ENCODE results near the gene ARF6. TPM values are rescaled to one million over a fixed set of nuclear protein-coding genes. Genes with fewer than 3 reads are reported as not detected.

Gene ARF6
- polyA plus RNA-seq, 1 donor (not counting 4 experiments of a cell fraction or from before 2014, with no cell fraction given): 53.4 TPM

DNA sequence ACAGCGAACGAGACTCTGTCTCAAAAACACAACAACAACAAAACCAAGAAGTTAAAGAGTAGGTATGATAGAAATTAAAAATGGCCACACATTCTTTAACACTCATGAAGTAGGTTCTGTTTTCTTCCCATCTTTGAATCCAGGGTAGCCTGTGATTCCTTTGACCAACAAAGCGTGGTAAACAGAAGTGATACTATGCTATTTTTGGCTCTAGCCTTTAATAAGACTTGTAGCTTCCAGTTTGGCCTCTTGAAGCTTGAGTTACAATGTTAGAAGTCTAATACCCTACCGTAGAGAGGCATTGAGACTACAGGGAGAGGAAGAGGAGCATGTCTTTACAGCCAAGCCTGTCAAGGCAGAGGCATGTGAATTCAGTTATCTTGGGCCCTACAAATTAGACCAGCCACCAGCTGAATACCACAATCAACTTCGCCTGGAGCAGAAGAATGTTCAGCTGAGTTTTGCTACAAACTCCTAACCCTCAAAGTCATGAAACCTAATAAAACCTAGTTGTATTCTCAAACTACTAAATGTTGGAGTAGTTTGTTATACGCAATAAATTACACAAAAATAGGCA lies 35.4 kb upstream of the ARF6 start:
- dilution Hi-C loops (cut with MboI; ENCODE audit: extremely low pct_ligation_motif_present, low sequenced_read_pairs): no loop called here
- Histone ChIP-seq H3K4me2 (ENCODE audit: control insufficient read depth, extremely low read depth, insufficient read depth, low read depth, low read length) (no peak overlapping the region), H3K9me3 (ENCODE audit: control insufficient read depth, low read depth, low read length) (no peaks in the 10 kb centered on the region), H3K4me3 (ENCODE audit: control insufficient read depth in 2 of 3, extremely low read depth in 1 of 3, insufficient read depth in 2 of 3, low read depth in 1 of 3, low read length in 3 of 3) (no peak overlapping the region), H3K79me2 (ENCODE audit: control insufficient read depth, insufficient read depth, low read length) (peaks cover 2% of the 10 kb centered on the region), H3K9me1 (ENCODE audit: control insufficient read depth, extremely low read depth, insufficient read depth, low read length) (no peaks in the 10 kb centered on the region), H3K27me3 (ENCODE audit: control insufficient read depth, extremely low read depth, insufficient read depth, low read length) (no peaks in the 10 kb centered on the region), H2AFZ (ENCODE audit: control insufficient read depth, low read length) (no peak overlapping the region), H4K20me1 (ENCODE audit: control insufficient read depth, extremely low read depth, insufficient read depth, low read length) (no peaks in the 10 kb centered on the region), H3K9ac (ENCODE audit: control insufficient read depth, extremely low read depth, insufficient read depth, low read length) (no peak overlapping the region), H3K36me3 (ENCODE audit: control insufficient read depth in 2 of 2, extremely low read depth in 1 of 2, insufficient read depth in 2 of 2, low read length in 2 of 2) (no peaks in the 10 kb centered on the region), H3K4me1 (ENCODE audit: control insufficient read depth, extremely low read depth, insufficient read depth, low read length) (peaks cover 8% of the 10 kb centered on the region), H3K27ac (ENCODE audit: control insufficient read depth, insufficient read depth, low read length) (no peak overlapping the region)
- FAIRE-seq: no peak
- DNase-seq (ENCODE audit: low read depth, low spot score): no peak
- no peak for TF ChIP-seq EZH2 (IDR thresholded peaks at IDR 0.05; ENCODE audit: low read length)
- TF ChIP-seq, protein P1, sequence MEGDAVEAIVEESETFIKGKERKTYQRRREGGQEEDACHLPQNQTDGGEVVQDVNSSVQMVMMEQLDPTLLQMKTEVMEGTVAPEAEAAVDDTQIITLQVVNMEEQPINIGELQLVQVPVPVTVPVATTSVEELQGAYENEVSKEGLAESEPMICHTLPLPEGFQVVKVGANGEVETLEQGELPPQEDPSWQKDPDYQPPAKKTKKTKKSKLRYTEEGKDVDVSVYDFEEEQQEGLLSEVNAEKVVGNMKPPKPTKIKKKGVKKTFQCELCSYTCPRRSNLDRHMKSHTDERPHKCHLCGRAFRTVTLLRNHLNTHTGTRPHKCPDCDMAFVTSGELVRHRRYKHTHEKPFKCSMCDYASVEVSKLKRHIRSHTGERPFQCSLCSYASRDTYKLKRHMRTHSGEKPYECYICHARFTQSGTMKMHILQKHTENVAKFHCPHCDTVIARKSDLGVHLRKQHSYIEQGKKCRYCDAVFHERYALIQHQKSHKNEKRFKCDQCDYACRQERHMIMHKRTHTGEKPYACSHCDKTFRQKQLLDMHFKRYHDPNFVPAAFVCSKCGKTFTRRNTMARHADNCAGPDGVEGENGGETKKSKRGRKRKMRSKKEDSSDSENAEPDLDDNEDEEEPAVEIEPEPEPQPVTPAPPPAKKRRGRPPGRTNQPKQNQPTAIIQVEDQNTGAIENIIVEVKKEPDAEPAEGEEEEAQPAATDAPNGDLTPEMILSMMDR (optimal IDR thresholded peaks at IDR 0.05 in 1 of 3, IDR thresholded peaks at IDR 0.05 in 1 of 3, conservative IDR thresholded peaks at IDR 0.05 in 1 of 3; ENCODE audit: extremely low read depth in 1 of 3, insufficient read depth in 2 of 3, low read length in 3 of 3): no peak

DNA sequence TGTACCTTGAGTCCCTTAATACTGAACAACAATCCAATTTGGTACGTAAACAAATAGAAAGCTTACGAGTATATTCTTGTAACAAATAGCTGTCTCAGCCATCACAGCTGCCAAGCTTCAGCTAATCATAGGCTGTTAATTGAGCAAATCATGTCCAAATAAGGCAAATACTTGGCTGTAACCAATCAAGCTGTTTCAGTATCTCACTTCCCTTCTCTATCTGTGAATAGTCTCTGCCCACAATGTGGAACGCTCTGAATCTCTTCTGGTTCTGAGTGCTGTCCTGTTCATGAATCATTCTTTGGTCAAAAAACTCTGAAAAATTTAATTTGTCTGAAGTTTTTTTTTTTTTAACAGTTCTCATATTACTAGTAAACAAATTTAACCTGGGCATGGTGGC lies 34.5 kb upstream of the ARF6 start:
- peaks cover 6% of the 10 kb centered on the region for H3K4me1 ChIP-seq (ENCODE audit: control insufficient read depth, extremely low read depth, insufficient read depth, low read length)
- no peak overlapping the region for H3K9ac ChIP-seq (ENCODE audit: control insufficient read depth, extremely low read depth, insufficient read depth, low read length)
- dilution Hi-C loops (cut with MboI; ENCODE audit: extremely low pct_ligation_motif_present, low sequenced_read_pairs): no loop called here
- DNase-seq (ENCODE audit: low read depth, low spot score) (no peak), FAIRE-seq (no peak)
- no peaks in the 10 kb centered on the region for H3K9me3 ChIP-seq (ENCODE audit: control insufficient read depth, low read depth, low read length)
- no peak overlapping the region for H3K4me2 ChIP-seq (ENCODE audit: control insufficient read depth, extremely low read depth, insufficient read depth, low read depth, low read length)
- no peaks in the 10 kb centered on the region for H3K9me1 ChIP-seq (ENCODE audit: control insufficient read depth, extremely low read depth, insufficient read depth, low read length)
- H3K27me3 ChIP-seq (ENCODE audit: control insufficient read depth, extremely low read depth, insufficient read depth, low read length): no peaks in the 10 kb centered on the region
- no peaks in the 10 kb centered on the region for H3K36me3 ChIP-seq (ENCODE audit: control insufficient read depth in 2 of 2, extremely low read depth in 1 of 2, insufficient read depth in 2 of 2, low read length in 2 of 2)
- no peak for TF ChIP-seq EZH2 (IDR thresholded peaks at IDR 0.05; ENCODE audit: low read length)
- TF ChIP-seq, protein P1 (optimal IDR thresholded peaks at IDR 0.05 in 1 of 3, IDR thresholded peaks at IDR 0.05 in 1 of 3, conservative IDR thresholded peaks at IDR 0.05 in 1 of 3; ENCODE audit: extremely low read depth in 1 of 3, insufficient read depth in 2 of 3, low read length in 3 of 3): no peak
- no peak overlapping the region for H3K27ac ChIP-seq (ENCODE audit: control insufficient read depth, insufficient read depth, low read length)
- H3K79me2 ChIP-seq (ENCODE audit: control insufficient read depth, insufficient read depth, low read length): no peaks in the 10 kb centered on the region
- peak overlapping the region; percentile 59 for H2AFZ ChIP-seq (ENCODE audit: control insufficient read depth, low read length)
- no peak overlapping the region for H3K4me3 ChIP-seq (ENCODE audit: control insufficient read depth in 2 of 3, extremely low read depth in 1 of 3, insufficient read depth in 2 of 3, low read depth in 1 of 3, low read length in 3 of 3)
- no peaks in the 10 kb centered on the region for H4K20me1 ChIP-seq (ENCODE audit: control insufficient read depth, extremely low read depth, insufficient read depth, low read length)

Data from keratinocyte (primary cell).